Large intestine (tissue), 3 donors: ENCODE data around the gene WSCD2. TPM values are rescaled to one million over a fixed set of nuclear protein-coding genes. Genes with fewer than 3 reads are reported as not detected.

Experiments used
- DNase-seq, 2 donors: peaks; one replicate each; pipeline versions ENCODE4 v3.0.0 to v3.0.0-alpha.2; 2013
- H3K27ac ChIP-seq: one replicate; pipeline ENCODE4 v1.5.1; 2013; ENCODE audit warnings: low read length
- H3K27me3 ChIP-seq: 2 replicates; pipeline ENCODE4 v1.6.1; 2013; ENCODE audit warnings: low read length; ENCODE audit not compliant: control insufficient read depth, insufficient read depth
- H3K36me3 ChIP-seq: 2 replicates; pipeline ENCODE4 v1.6.1; 2013; ENCODE audit warnings: low read length; ENCODE audit not compliant: control insufficient read depth, insufficient read depth
- H3K4me1 ChIP-seq: one replicate; pipeline ENCODE4 v1.6.1; 2013; ENCODE audit warnings: low read length; ENCODE audit not compliant: control insufficient read depth, insufficient read depth
- H3K4me3 ChIP-seq: one replicate; pipeline ENCODE4 v1.5.1; 2013; ENCODE audit warnings: low read length
- H3K9me3 ChIP-seq: one replicate; pipeline ENCODE4 v1.6.1; 2013; ENCODE audit warnings: mild to moderate bottlenecking, low read depth, low read length, moderate library complexity; ENCODE audit not compliant: control insufficient read depth
- WGBS: methylation state at CpG from one replicate; pipeline ENCODE4 v1.1.5; 2013; ENCODE audit warnings: low lambda C conversion rate; ENCODE audit not compliant: insufficient coverage; 5-methylcytosine and 5-hydroxymethylcytosine counted together
- polyA plus RNA-seq: library from polyadenylated mRNA; unstranded; fragments of 120-200 nt; gene quantifications from one replicate; pipeline ENCODE4 v1.2.1, GENCODE V29; 2013

The WSCD2 gene
- polyA plus RNA-seq, 1 donor = 1.5 TPM

- Histone ChIP-seq H3K4me3 (no peak overlapping the region), H3K27me3 (peaks cover 4% of the 10 kb centered on the region), H3K4me1 (no peaks in the 10 kb centered on the region), H3K36me3 (no peaks in the 10 kb centered on the region), H3K27ac (no peak overlapping the region), H3K9me3 (no peaks in the 10 kb centered on the region)
- DNase-seq = no peak
- WGBS = 80% methylated on average over 1 of the region's 34 CpGs
These were observed 111.1 kb downstream of the WSCD2 start for GRCh38 chr12:108240027-108240785.

GRCh38 chr12:108240928-108241327 lies 111.8 kb downstream of the WSCD2 start:
- no peak for DNase-seq
- WGBS = no CpG with 5 or more reads among the region's 4 CpGs

GRCh38 chr12:108241986-108242703 lies 113.1 kb downstream of the WSCD2 start:
- DNase-seq = no peak
- H3K4me3 ChIP-seq = no peak overlapping the region
- no peak overlapping the region for H3K27ac ChIP-seq
- H3K9me3 ChIP-seq = no peaks in the 10 kb centered on the region
- whole genome bisulfite sequencing = 83% methylated on average over 1 of the region's 10 CpGs
- H3K27me3 ChIP-seq = no peaks in the 10 kb centered on the region
- H3K36me3 ChIP-seq = no peaks in the 10 kb centered on the region
- H3K4me1 ChIP-seq = no peaks in the 10 kb centered on the region

More at GRCh38 chr12:108240928-108241327, 111.8 kb downstream of the WSCD2 start:
- Histone ChIP-seq H3K4me3 (no peak overlapping the region), H3K4me1 (no peaks in the 10 kb centered on the region), H3K27me3 (peaks cover 4% of the 10 kb centered on the region), H3K9me3 (no peaks in the 10 kb centered on the region), H3K27ac (no peak overlapping the region), H3K36me3 (no peaks in the 10 kb centered on the region)

DNA sequence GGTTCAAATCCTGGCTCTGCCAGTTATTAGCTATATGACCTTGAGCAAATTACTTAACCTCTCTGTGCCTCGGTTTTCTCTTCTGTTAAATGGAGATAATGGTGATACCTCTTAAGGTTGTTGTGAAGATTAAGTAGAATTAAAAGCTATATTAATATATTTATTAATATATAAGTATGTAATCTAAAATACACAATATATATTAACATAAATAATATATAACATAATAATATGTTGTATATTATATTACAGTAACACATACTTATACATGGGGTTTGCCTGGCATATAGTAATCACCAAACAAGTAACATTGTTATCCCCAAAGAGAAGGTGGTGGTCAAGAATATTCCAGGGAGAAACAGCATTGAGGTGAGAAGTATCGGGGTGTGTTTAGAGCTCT lies 118.0 kb downstream of the WSCD2 start:
- H3K36me3 ChIP-seq = no peaks in the 10 kb centered on the region
- no peaks in the 10 kb centered on the region for H3K27me3 ChIP-seq
- no peak overlapping the region for H3K4me3 ChIP-seq
- WGBS = no CpG with 5 or more reads among the region's 2 CpGs
- H3K9me3 ChIP-seq = no peaks in the 10 kb centered on the region
- no peak for DNase-seq
- no peaks in the 10 kb centered on the region for H3K4me1 ChIP-seq
- no peak overlapping the region for H3K27ac ChIP-seq

DNA sequence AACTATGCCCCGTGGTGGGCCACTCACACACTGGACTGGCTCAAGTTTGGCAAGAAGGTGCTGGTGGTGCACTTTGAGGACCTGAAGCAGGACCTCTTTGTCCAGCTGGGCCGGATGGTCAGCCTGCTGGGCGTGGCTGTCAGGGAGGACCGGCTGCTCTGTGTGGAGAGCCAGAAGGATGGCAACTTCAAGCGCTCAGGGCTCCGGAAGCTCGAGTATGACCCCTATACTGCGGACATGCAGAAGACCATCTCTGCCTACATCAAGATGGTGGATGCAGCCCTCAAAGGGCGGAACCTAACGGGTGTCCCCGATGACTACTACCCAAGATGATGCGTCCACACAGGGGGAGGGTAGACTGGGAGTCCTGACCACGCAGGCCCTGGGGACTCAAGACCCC lies 118.9 kb downstream of the WSCD2 start:
- Histone ChIP-seq H3K27ac (no peak overlapping the region), H3K9me3 (no peaks in the 10 kb centered on the region), H3K4me1 (no peaks in the 10 kb centered on the region), H3K27me3 (no peaks in the 10 kb centered on the region), H3K36me3 (no peaks in the 10 kb centered on the region), H3K4me3 (no peak overlapping the region)
- no peak for DNase-seq
- no CpG with 5 or more reads among the region's 13 CpGs for WGBS

GRCh38 chr12:108252523-108252922 lies 123.4 kb downstream of the WSCD2 start:
- Histone ChIP-seq H3K27ac (no peak overlapping the region), H3K36me3 (no peaks in the 10 kb centered on the region), H3K9me3 (no peaks in the 10 kb centered on the region), H3K4me3 (no peak overlapping the region), H3K4me1 (no peaks in the 10 kb centered on the region), H3K27me3 (peaks cover 4% of the 10 kb centered on the region)
- WGBS = no CpG with 5 or more reads among the region's 7 CpGs
- DNase-seq = no peak

- H3K27ac ChIP-seq = no peak overlapping the region
- H3K4me1 ChIP-seq = no peaks in the 10 kb centered on the region
- no peaks in the 10 kb centered on the region for H3K9me3 ChIP-seq
- no CpG with 5 or more reads among the region's 4 CpGs for WGBS
- H3K27me3 ChIP-seq = peaks cover 4% of the 10 kb centered on the region
- H3K36me3 ChIP-seq = no peaks in the 10 kb centered on the region
- peak in 1 of 2 donors; percentile 8 for DNase-seq
- H3K4me3 ChIP-seq = no peak overlapping the region
These were observed 124.5 kb downstream of the WSCD2 start for GRCh38 chr12:108253540-108253939.

GRCh38 chr12:108254030-108254429 lies 124.9 kb downstream of the WSCD2 start:
- H3K9me3 ChIP-seq = no peaks in the 10 kb centered on the region
- no peak for DNase-seq
- no peak overlapping the region for H3K27ac ChIP-seq
- no peaks in the 10 kb centered on the region for H3K4me1 ChIP-seq
- H3K36me3 ChIP-seq = no peaks in the 10 kb centered on the region
- no peak overlapping the region for H3K4me3 ChIP-seq
- WGBS = 70% methylated on average over 1 of the region's 5 CpGs
- H3K27me3 ChIP-seq = peaks cover 4% of the 10 kb centered on the region

GRCh38 chr12:108254517-108255251 lies 125.6 kb downstream of the WSCD2 start:
- peaks cover 4% of the 10 kb centered on the region for H3K27me3 ChIP-seq
- 17% methylated on average over 1 of the region's 13 CpGs for WGBS
- no peak for DNase-seq
- H3K27ac ChIP-seq = no peak overlapping the region
- H3K4me3 ChIP-seq = no peak overlapping the region
- no peaks in the 10 kb centered on the region for H3K36me3 ChIP-seq
- H3K4me1 ChIP-seq = no peaks in the 10 kb centered on the region
- H3K9me3 ChIP-seq = no peaks in the 10 kb centered on the region

GRCh38 chr12:108255252-108255602 lies 126.1 kb downstream of the WSCD2 start:
- 40% methylated on average over 1 of the region's 3 CpGs for WGBS
- no peaks in the 10 kb centered on the region for H3K9me3 ChIP-seq
- no peak for DNase-seq
- no peaks in the 10 kb centered on the region for H3K36me3 ChIP-seq
- no peak overlapping the region for H3K4me3 ChIP-seq
- no peak overlapping the region for H3K27ac ChIP-seq
- no peaks in the 10 kb centered on the region for H3K4me1 ChIP-seq
- H3K27me3 ChIP-seq = peaks cover 4% of the 10 kb centered on the region
